Activated T-cell treated with anti-CD3 and anti-CD28 coated beads, Interleukin-2, amount 50 U/mL, for 72 hours (primary cell): ENCODE measurements around the gene RASGRP3. TPM values are rescaled to one million over a fixed set of nuclear protein-coding genes. Genes with fewer than 3 reads are reported as not detected.

Experiments used
- ATAC-seq, 2 donors: fragments of 150-1000 bp; cut with Tn5 transposase; replicated peaks in 1 of 2; 2 replicates each; pipeline ENCODE4 v1.10.0; 2021; ENCODE audit warnings: moderate library complexity in 2 of 2, mild to moderate bottlenecking in 1 of 2
- DNase-seq, 2 donors: peaks; one replicate each; pipeline ENCODE4 v3.0.0; 2021 to 2022; ENCODE audit warnings: mixed read lengths in 1 of 2
- H3K27ac Mint-ChIP-seq: one replicate; pipeline ENCODE4 v1.8.0; 2022; ENCODE audit warnings: mild to moderate bottlenecking, moderate library complexity, mixed read lengths
- H3K27me3 Mint-ChIP-seq: one replicate; pipeline ENCODE4 v1.8.0; 2022; ENCODE audit warnings: low read depth, mixed read lengths
- H3K36me3 Mint-ChIP-seq, 2 donors: one replicate each; pipeline ENCODE4 v1.8.0; 2022; ENCODE audit warnings: mixed read lengths in 2 of 2, mild to moderate bottlenecking in 1 of 2; ENCODE audit not compliant: insufficient read depth in 2 of 2
- H3K4me1 Mint-ChIP-seq: one replicate; pipeline ENCODE4 v1.8.0; 2022; ENCODE audit warnings: low read depth, mixed read lengths
- H3K4me3 Mint-ChIP-seq, 2 donors: one replicate each; pipeline ENCODE4 v1.8.0; 2022; ENCODE audit warnings: mild to moderate bottlenecking in 2 of 2, mixed read lengths in 2 of 2, moderate library complexity in 2 of 2
- H3K9me3 Mint-ChIP-seq, 2 donors: one replicate each; pipeline ENCODE4 v1.8.0; 2022; ENCODE audit warnings: mixed read lengths in 2 of 2
- total RNA-seq, 2 donors: library from RNA; stranded (reverse); gene quantifications; one replicate each; pipeline ENCODE4 v1.2.3, GENCODE V29; 2022

The RASGRP3 gene
- total RNA-seq, 2 donors from 2014 or later: 3.1 to 3.8 TPM

GRCh38 chr2:33469238-33469637, 7.2 kb upstream of the RASGRP3 start:
- Mint-ChIP-seq H3K4me1 (no peaks in the 10 kb centered on the region), H3K9me3 (no peaks in the 10 kb centered on the region), H3K27ac (no peak overlapping the region), H3K4me3 (no peak overlapping the region), H3K36me3 (no peaks in the 10 kb centered on the region), H3K27me3 (no peaks in the 10 kb centered on the region)
- DNase-seq (no peak), ATAC-seq (no peak)

- peaks cover 30% of the 10 kb centered on the region for H3K4me1 Mint-ChIP-seq
Observed at GRCh38 chr2:33475224-33476130, 972 bp upstream of the RASGRP3 start.

GRCh38 chr2:33476793-33477190, 343 bp downstream of the RASGRP3 start:
- peak overlapping the region; percentile 78 for H3K27ac Mint-ChIP-seq
- ATAC-seq (no peak), DNase-seq (no peak)
- no peaks in the 10 kb centered on the region for H3K9me3 Mint-ChIP-seq
- peaks cover 0 to 2% of the 10 kb centered on the region in 2 donors for H3K36me3 Mint-ChIP-seq
- H3K4me1 Mint-ChIP-seq: peaks cover 30% of the 10 kb centered on the region
- peak overlapping the region; percentile 90 to 91 for H3K4me3 Mint-ChIP-seq
- no peaks in the 10 kb centered on the region for H3K27me3 Mint-ChIP-seq

More at GRCh38 chr2:33475224-33476130, 972 bp upstream of the RASGRP3 start:
- DNase-seq (peak; percentile 80), ATAC-seq (peak; percentile 68 to 71)
- H3K4me3 Mint-ChIP-seq: peak overlapping the region; percentile 90 to 91
- H3K27me3 Mint-ChIP-seq: no peaks in the 10 kb centered on the region
- peak overlapping the region; percentile 78 for H3K27ac Mint-ChIP-seq
- H3K36me3 Mint-ChIP-seq: peaks cover 0 to 2% of the 10 kb centered on the region in 2 donors
- H3K9me3 Mint-ChIP-seq: no peaks in the 10 kb centered on the region

- Mint-ChIP-seq H3K4me1 (peaks cover 30% of the 10 kb centered on the region), H3K9me3 (no peaks in the 10 kb centered on the region), H3K27me3 (no peaks in the 10 kb centered on the region), H3K36me3 (peaks cover 0 to 2% of the 10 kb centered on the region in 2 donors), H3K4me3 (peak overlapping the region; percentile 90 to 91), H3K27ac (peak overlapping the region; percentile 78)
- DNase-seq (peak; percentile 26 to 32), ATAC-seq (peak; percentile 26 to 47)
Observed at GRCh38 chr2:33477473-33478468, 1.3 kb downstream of the RASGRP3 start.

- no peak for DNase-seq
- Mint-ChIP-seq H3K4me1 (peaks cover 38% of the 10 kb centered on the region), H3K36me3 (peaks cover 0 to 2% of the 10 kb centered on the region in 2 donors), H3K27me3 (no peaks in the 10 kb centered on the region), H3K9me3 (no peaks in the 10 kb centered on the region), H3K4me3 (peak overlapping the region in 1 of 2 donors; percentile 24), H3K27ac (no peak overlapping the region)
- no peak for ATAC-seq
Observed at GRCh38 chr2:33478968-33479731, 2.7 kb downstream of the RASGRP3 start.

GRCh38 chr2:33482518-33482917, 6.1 kb downstream of the RASGRP3 start:
- peaks cover 3 to 12% of the 10 kb centered on the region in 2 donors for H3K36me3 Mint-ChIP-seq
- H3K27me3 Mint-ChIP-seq: no peaks in the 10 kb centered on the region
- DNase-seq: no peak
- H3K9me3 Mint-ChIP-seq: peaks cover 4 to 5% of the 10 kb centered on the region in 2 donors
- H3K4me1 Mint-ChIP-seq: peaks cover 19% of the 10 kb centered on the region
- no peak for ATAC-seq
- H3K4me3 Mint-ChIP-seq: no peak overlapping the region
- H3K27ac Mint-ChIP-seq: no peak overlapping the region

GRCh38 chr2:33484042-33484621, 7.7 kb downstream of the RASGRP3 start:
- no peak for DNase-seq
- ATAC-seq: peak; percentile 33 to 46
- Mint-ChIP-seq H3K4me1 (peaks cover 27% of the 10 kb centered on the region), H3K36me3 (peaks cover 5 to 12% of the 10 kb centered on the region in 2 donors), H3K9me3 (peaks cover 4 to 5% of the 10 kb centered on the region in 2 donors), H3K27ac (no peak overlapping the region), H3K4me3 (peak overlapping the region; percentile 36 to 68), H3K27me3 (no peaks in the 10 kb centered on the region)

- Mint-ChIP-seq H3K4me3 (no peak overlapping the region), H3K4me1 (peaks cover 28% of the 10 kb centered on the region), H3K27ac (no peak overlapping the region), H3K9me3 (peaks cover 5% of the 10 kb centered on the region in 2 donors), H3K36me3 (peaks cover 6 to 12% of the 10 kb centered on the region in 2 donors), H3K27me3 (peaks cover 2% of the 10 kb centered on the region)
- DNase-seq (no peak), ATAC-seq (no peak)
Observed at GRCh38 chr2:33485051-33485450, 8.6 kb downstream of the RASGRP3 start.

- Mint-ChIP-seq H3K9me3 (peaks cover 5 to 7% of the 10 kb centered on the region in 2 donors), H3K27me3 (peaks cover 11% of the 10 kb centered on the region), H3K4me3 (no peak overlapping the region), H3K4me1 (peaks cover 28% of the 10 kb centered on the region), H3K27ac (no peak overlapping the region), H3K36me3 (peaks cover 6 to 12% of the 10 kb centered on the region in 2 donors)
- no peak for ATAC-seq
- no peak for DNase-seq
Observed at GRCh38 chr2:33486544-33486943, 10.1 kb downstream of the RASGRP3 start.

- peak; percentile 43 to 59 for ATAC-seq
- Mint-ChIP-seq H3K4me3 (peak overlapping the region; percentile 6 to 65), H3K27ac (peak overlapping the region; percentile 66), H3K27me3 (peaks cover 24% of the 10 kb centered on the region), H3K36me3 (peaks cover 6 to 12% of the 10 kb centered on the region in 2 donors), H3K4me1 (peaks cover 28% of the 10 kb centered on the region), H3K9me3 (peaks cover 5 to 7% of the 10 kb centered on the region in 2 donors)
- DNase-seq: no peak
Observed at GRCh38 chr2:33488178-33488690, 11.8 kb downstream of the RASGRP3 start.

GRCh38 chr2:33488715-33489540, 12.5 kb downstream of the RASGRP3 start:
- Mint-ChIP-seq H3K9me3 (peaks cover 5 to 7% of the 10 kb centered on the region in 2 donors), H3K27ac (peak overlapping the region; percentile 66), H3K4me3 (peak overlapping the region; percentile 6 to 65), H3K36me3 (peaks cover 6 to 12% of the 10 kb centered on the region in 2 donors), H3K27me3 (peaks cover 27% of the 10 kb centered on the region), H3K4me1 (peaks cover 23% of the 10 kb centered on the region)
- DNase-seq (no peak), ATAC-seq (peak; percentile 67 to 79)
